C4-2B (cell line): ENCODE measurements around the gene BLNK.

Experiments
- CTCF ChIP-seq: fragments of 450-650 bp; conservative IDR thresholded peaks from 2 replicates; pipeline ENCODE4 v1.5.1; 2017; ENCODE audit warnings: mild to moderate bottlenecking
- ZFX ChIP-seq: fragments of 450-650 bp; IDR thresholded peaks from 2 replicates; pipeline ENCODE4 v1.6.1; 2017

- TF ChIP-seq CTCF (no peak), ZFX (no peak)
Measured at GRCh38 chr10:96230527-96230926, 40.8 kb downstream of the BLNK start.
